CD4-positive, alpha-beta T cell (primary cell): ENCODE measurements around the gene GCM1. TPM values are rescaled to one million over a fixed set of nuclear protein-coding genes. Genes with fewer than 3 reads are reported as not detected.

Experiments
- ATAC-seq: fragments of 200-7000 bp; cut with Tn5 transposase; one replicate; pipeline ENCODE4 v1.10.0; 2022; ENCODE audit warnings: mild to moderate bottlenecking; ENCODE audit not compliant: poor library complexity
- CTCF ChIA-PET: fragments of 350-600 bp; sonication (Branson Sonifier 250); formaldehyde crosslinking; loops from one replicate; lab custom pipeline; 2021; ENCODE audit warnings: antibody characterized with exemption, inconsistent platforms; lab: Charles Lee
- POLR2A ChIA-PET: fragments of 350-600 bp; sonication (Branson Sonifier 250); formaldehyde crosslinking; loops from one replicate; lab custom pipeline; 2021; ENCODE audit warnings: antibody characterized with exemption, inconsistent platforms; lab: Charles Lee
- DNase-seq, 14 experiments: peaks; one replicate each; pipeline ENCODE4 v3.0.0-alpha.2; 2013 to 2020; ENCODE audit warnings: mixed read lengths in 2 of 14
- H3K27ac ChIP-seq, 2 donors: one replicate each; pipeline versions ENCODE4 v1.5.1 to v1.7.0; 2013; ENCODE audit warnings: low read length in 2 of 2, low read depth in 1 of 2, mild to moderate bottlenecking in 1 of 2
- H3K27me3 ChIP-seq, 2 experiments: 1 replicate in 1 of 2; 2 replicates in 1 of 2; pipeline versions ENCODE4 v1.6.1 to v1.7.0; 2013; ENCODE audit warnings: low read length in 2 of 2, control low read depth in 1 of 2, mild to moderate bottlenecking in 1 of 2, moderate library complexity in 1 of 2; ENCODE audit not compliant: insufficient read depth in 2 of 2, control insufficient read depth in 1 of 2
- H3K36me3 ChIP-seq: one replicate; pipeline ENCODE4 v1.6.1; 2013; ENCODE audit warnings: low read length, control low read depth; ENCODE audit not compliant: insufficient read depth
- H3K4me1 ChIP-seq: one replicate; pipeline ENCODE4 v1.6.1; 2013; ENCODE audit warnings: low read length, control low read depth; ENCODE audit not compliant: insufficient read depth
- H3K4me3 ChIP-seq: one replicate; pipeline ENCODE4 v1.5.1; 2013; ENCODE audit warnings: mild to moderate bottlenecking, low read length, moderate library complexity
- H3K9me3 ChIP-seq, 2 experiments: 1 replicate in 1 of 2; 2 replicates in 1 of 2; pipeline versions ENCODE4 v1.6.1 to v1.7.0; 2013; ENCODE audit warnings: low read length in 2 of 2, mild to moderate bottlenecking in 2 of 2, control low read depth in 1 of 2, moderate library complexity in 1 of 2; ENCODE audit not compliant: control insufficient read depth in 1 of 2, insufficient read depth in 1 of 2
- H3K27ac Mint-ChIP-seq: one replicate; pipeline ENCODE4 v1.8.0; 2020; ENCODE audit warnings: mixed read lengths
- H3K27me3 Mint-ChIP-seq: one replicate; pipeline ENCODE4 v1.8.0; 2021; ENCODE audit warnings: mixed read lengths
- H3K36me3 Mint-ChIP-seq: one replicate; pipeline ENCODE4 v1.8.0; 2021; ENCODE audit warnings: low read depth, mixed read lengths
- H3K4me1 Mint-ChIP-seq: one replicate; pipeline ENCODE4 v1.8.0; 2021; ENCODE audit warnings: low read depth, mixed read lengths
- H3K4me3 Mint-ChIP-seq: one replicate; pipeline ENCODE4 v1.8.0; 2020; ENCODE audit warnings: mild to moderate bottlenecking, mixed read lengths
- H3K9me3 Mint-ChIP-seq: one replicate; pipeline ENCODE4 v1.8.0; 2020; ENCODE audit warnings: mixed read lengths
- intact Hi-C, 2 experiments: fragments of 100-400 bp; cut with DNase I in 1 of 2; cut with micrococcal nuclease in 1 of 2; formaldehyde crosslinking; loops; one replicate each; pipeline versions ENCODE4 v1.15.1 to v1.9.0; 2023 to 2025; cut with DNase I, micrococcal nuclease
- total RNA-seq, 174 experiments: library from RNA in 2 of 174; stranded (reverse) in 2 of 174; gene quantifications; one replicate each; pipeline ENCODE4 v1.2.3 and lab custom pipeline; 2021 to 2026
- TF ChIP-seq, protein P1 (sequence below): fragments of 200-600 bp; IDR thresholded peaks from one replicate; pipeline ENCODE4 v1.8.0; 2022; ENCODE audit warnings: antibody characterized with exemption, mild to moderate bottlenecking

GCM1 gene
- total RNA-seq, 2 experiments from 2014 or later: 0.11 to 0.22 TPM

DNA sequence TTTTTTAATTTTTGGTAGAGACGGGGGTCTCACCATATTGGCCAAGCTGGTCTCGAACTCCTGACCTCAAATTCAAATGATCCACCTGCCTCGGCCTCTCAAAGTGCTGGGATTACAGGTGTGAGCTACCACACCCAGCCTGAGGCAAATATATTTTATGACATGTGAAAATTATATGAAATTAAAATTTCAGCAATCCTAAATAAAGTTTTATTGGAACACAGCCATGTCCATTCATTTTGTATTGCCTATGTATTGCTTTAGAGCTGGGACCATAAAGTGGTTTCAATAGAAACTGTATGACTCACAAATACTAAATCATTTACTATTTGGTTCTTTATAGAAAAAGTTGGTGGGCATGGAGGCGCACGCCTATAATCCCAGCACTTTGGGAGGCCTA, 32.0 kb upstream of the GCM1 start:
- Mint-ChIP-seq H3K27ac (no peak overlapping the region), H3K4me1 (peaks cover 14% of the 10 kb centered on the region), H3K36me3 (no peaks in the 10 kb centered on the region), H3K9me3 (no peaks in the 10 kb centered on the region), H3K4me3 (no peak overlapping the region), H3K27me3 (no peaks in the 10 kb centered on the region)
- H3K9me3 ChIP-seq: no peaks in the 10 kb centered on the region
- no peaks in the 10 kb centered on the region for H3K36me3 ChIP-seq
- intact Hi-C loops: no loop called here
- no peaks in the 10 kb centered on the region for H3K27me3 ChIP-seq
- TF ChIP-seq, protein P1, sequence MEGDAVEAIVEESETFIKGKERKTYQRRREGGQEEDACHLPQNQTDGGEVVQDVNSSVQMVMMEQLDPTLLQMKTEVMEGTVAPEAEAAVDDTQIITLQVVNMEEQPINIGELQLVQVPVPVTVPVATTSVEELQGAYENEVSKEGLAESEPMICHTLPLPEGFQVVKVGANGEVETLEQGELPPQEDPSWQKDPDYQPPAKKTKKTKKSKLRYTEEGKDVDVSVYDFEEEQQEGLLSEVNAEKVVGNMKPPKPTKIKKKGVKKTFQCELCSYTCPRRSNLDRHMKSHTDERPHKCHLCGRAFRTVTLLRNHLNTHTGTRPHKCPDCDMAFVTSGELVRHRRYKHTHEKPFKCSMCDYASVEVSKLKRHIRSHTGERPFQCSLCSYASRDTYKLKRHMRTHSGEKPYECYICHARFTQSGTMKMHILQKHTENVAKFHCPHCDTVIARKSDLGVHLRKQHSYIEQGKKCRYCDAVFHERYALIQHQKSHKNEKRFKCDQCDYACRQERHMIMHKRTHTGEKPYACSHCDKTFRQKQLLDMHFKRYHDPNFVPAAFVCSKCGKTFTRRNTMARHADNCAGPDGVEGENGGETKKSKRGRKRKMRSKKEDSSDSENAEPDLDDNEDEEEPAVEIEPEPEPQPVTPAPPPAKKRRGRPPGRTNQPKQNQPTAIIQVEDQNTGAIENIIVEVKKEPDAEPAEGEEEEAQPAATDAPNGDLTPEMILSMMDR: no peak
- POLR2A ChIA-PET: interaction anchor here (1.1 kb wide), 1 partner anchor 8 kb away, joined by 3 read pairs; no protein-coding TSS in a partner anchor
- ATAC-seq (no peak), DNase-seq (no peak)
- CTCF ChIA-PET: no interaction called here
- peaks cover 7% of the 10 kb centered on the region for H3K4me1 ChIP-seq
- H3K4me3 ChIP-seq: no peak overlapping the region
- no peak overlapping the region for H3K27ac ChIP-seq

DNA sequence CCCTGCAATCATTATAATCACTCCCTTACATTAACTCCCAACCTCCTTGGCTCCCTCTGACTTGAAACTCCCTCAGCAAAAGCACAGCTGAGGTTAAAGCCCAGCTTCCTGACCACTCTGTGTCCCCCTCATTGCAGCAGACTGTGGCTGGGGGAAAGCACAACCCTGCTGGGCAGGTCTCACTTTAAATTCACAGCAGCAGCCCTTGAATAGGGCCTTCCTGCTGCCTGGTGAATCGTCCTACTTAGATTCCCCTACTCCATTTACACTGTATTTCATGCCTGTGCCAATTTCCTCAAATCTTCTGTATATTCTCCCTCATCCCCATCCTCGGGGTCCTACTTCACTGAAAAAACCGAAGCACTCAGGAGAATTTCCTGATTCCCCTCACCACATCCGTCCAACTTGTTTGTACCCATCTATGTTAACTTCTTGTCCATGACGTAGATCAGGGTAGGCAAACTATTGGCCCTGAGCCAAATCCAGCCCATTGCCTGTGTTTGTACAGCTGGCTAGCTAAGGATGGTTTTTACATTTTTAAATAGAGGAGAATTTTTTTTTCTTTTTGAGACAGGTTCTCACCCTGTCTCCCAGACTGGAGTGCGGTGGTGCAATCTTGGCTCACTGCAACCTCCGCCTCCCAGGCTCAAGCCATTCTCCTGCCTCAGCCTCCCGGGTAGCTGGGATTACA, 31.5 kb upstream of the GCM1 start:
- peak; percentile 32 for ATAC-seq
- ChIA-PET CTCF (no interaction called here), POLR2A (interaction anchor here (1.1 kb wide), 1 partner anchor 8 kb away, joined by 3 read pairs; no protein-coding TSS in a partner anchor)
- TF ChIP-seq, protein P1: no peak
- Mint-ChIP-seq H3K27ac (peak overlapping the region; percentile 50), H3K4me3 (no peak overlapping the region), H3K9me3 (no peaks in the 10 kb centered on the region), H3K4me1 (peaks cover 14% of the 10 kb centered on the region), H3K36me3 (no peaks in the 10 kb centered on the region), H3K27me3 (no peaks in the 10 kb centered on the region)
- intact Hi-C loops: loop anchor here in 1 of 2 experiments (10.0 kb wide), 1 partner anchor 475 kb away; no protein-coding TSS in a partner anchor
- Histone ChIP-seq H3K36me3 (no peaks in the 10 kb centered on the region), H3K9me3 (no peaks in the 10 kb centered on the region), H3K27ac (no peak overlapping the region), H3K27me3 (no peaks in the 10 kb centered on the region), H3K4me3 (no peak overlapping the region), H3K4me1 (peaks cover 7% of the 10 kb centered on the region)
- DNase-seq: peak in 13 of 14 experiments; percentile 9 to 64 (median 26)

DNA sequence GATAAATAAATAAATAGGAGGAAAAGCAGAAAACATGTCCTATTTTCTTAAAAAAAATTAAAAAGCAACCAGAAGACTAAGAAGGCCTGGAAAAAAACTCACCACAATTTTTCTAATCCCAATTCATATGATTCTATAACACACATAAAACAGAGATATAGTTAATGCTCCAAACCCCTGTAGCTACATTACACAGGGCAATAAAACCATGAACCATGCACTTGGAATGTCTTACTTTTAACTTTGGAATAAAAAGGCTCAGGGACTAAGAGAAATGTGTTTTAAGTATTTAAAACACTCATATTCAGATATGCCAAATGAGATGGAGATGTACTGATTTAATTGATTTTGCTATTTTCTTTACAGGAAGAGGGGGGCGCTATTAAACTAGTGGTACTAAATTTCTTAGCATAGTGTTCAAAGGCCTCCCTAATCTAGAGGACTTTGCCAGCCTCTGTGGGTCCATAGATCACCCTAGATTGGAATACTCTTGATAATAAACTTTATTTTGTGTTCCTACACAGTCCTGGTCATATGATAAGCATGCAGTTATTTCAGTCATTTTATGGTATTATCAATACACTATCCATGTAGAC, 30.3 kb upstream of the GCM1 start:
- H3K4me1 ChIP-seq: peaks cover 7% of the 10 kb centered on the region
- Mint-ChIP-seq H3K4me3 (no peak overlapping the region), H3K36me3 (no peaks in the 10 kb centered on the region), H3K9me3 (no peaks in the 10 kb centered on the region), H3K27me3 (no peaks in the 10 kb centered on the region), H3K4me1 (peaks cover 14% of the 10 kb centered on the region), H3K27ac (peak overlapping the region; percentile 50)
- TF ChIP-seq, protein P1: no peak
- ChIA-PET CTCF (no interaction called here), POLR2A (no interaction called here)
- H3K36me3 ChIP-seq: no peaks in the 10 kb centered on the region
- no peaks in the 10 kb centered on the region for H3K9me3 ChIP-seq
- DNase-seq: no peak
- no peak overlapping the region for H3K27ac ChIP-seq
- no peak for ATAC-seq
- intact Hi-C loops: loop anchor here in 1 of 2 experiments (10.0 kb wide), 1 partner anchor 476 kb away; no protein-coding TSS in a partner anchor
- no peaks in the 10 kb centered on the region for H3K27me3 ChIP-seq
- H3K4me3 ChIP-seq: no peak overlapping the region
